DND-41 (cell line): ENCODE measurements around the gene SAXO1.
"Not testable (repeated sequence)": the region's sequence is repeated elsewhere in the genome, so short reads cannot be mapped to it uniquely, and the experiment has no call there.

Experiments
- ATAC-seq: fragments of 200-7000 bp; cut with Tn5 transposase; 3 replicates; pipeline ENCODE4 v1.9.1; 2021; ENCODE audit warnings: low read depth; ENCODE audit not compliant: insufficient read depth
- DNase-seq: peaks from one replicate; pipeline ENCODE4 v3.0.0-alpha.2; 2020
- H2AFZ ChIP-seq: 2 replicates; pipeline ENCODE4 v1.6.0; 2012; ENCODE audit warnings: low read depth, low read length
- H3K27ac ChIP-seq: 2 replicates; pipeline ENCODE4 v1.5.1; 2012; ENCODE audit warnings: low read length, inconsistent platforms
- H3K27me3 ChIP-seq: fragments of 200-600 bp; sonication (generic); 2 replicates; pipeline ENCODE4 v1.6.0; 2012; ENCODE audit warnings: low read length, mild to moderate bottlenecking, inconsistent platforms; ENCODE audit not compliant: insufficient read depth, poor library complexity
- H3K36me3 ChIP-seq: 2 replicates; pipeline ENCODE4 v1.5.1; 2012; ENCODE audit warnings: low read length, inconsistent platforms; ENCODE audit not compliant: insufficient read depth
- H3K4me1 ChIP-seq: 2 replicates; pipeline ENCODE4 v1.5.1; 2012; ENCODE audit warnings: mild to moderate bottlenecking, low read length; ENCODE audit not compliant: insufficient read depth
- H3K4me2 ChIP-seq: 2 replicates; pipeline ENCODE4 v1.6.0; 2012; ENCODE audit warnings: mild to moderate bottlenecking, moderate library complexity, low read length, inconsistent platforms; ENCODE audit not compliant: insufficient read depth
- H3K4me3 ChIP-seq, 2 experiments: fragments of 200-600 bp in 1 of 2; shearing (Covaris generic) in 1 of 2; 2 replicates each; pipeline ENCODE4 v1.5.1; 2012 to 2016; ENCODE audit warnings: inconsistent platforms in 2 of 2, low read length in 2 of 2, mild to moderate bottlenecking in 2 of 2, low read depth in 1 of 2, moderate library complexity in 1 of 2
- H3K79me2 ChIP-seq: 2 replicates; pipeline ENCODE4 v1.6.0; 2012; ENCODE audit warnings: low read length, inconsistent platforms; ENCODE audit not compliant: insufficient read depth
- H3K9ac ChIP-seq: 2 replicates; pipeline ENCODE4 v1.6.0; 2012; ENCODE audit warnings: low read depth, mild to moderate bottlenecking, inconsistent platforms, low read length, moderate library complexity
- H3K9me3 ChIP-seq: 2 replicates; pipeline ENCODE4 v1.5.1; 2012; ENCODE audit warnings: low read length, moderate library complexity, mild to moderate bottlenecking, inconsistent platforms; ENCODE audit not compliant: insufficient read depth, severe bottlenecking
- H4K20me1 ChIP-seq: 2 replicates; pipeline ENCODE4 v1.6.0; 2012; ENCODE audit warnings: low read length; ENCODE audit not compliant: insufficient read depth
- CTCF ChIP-seq: IDR thresholded peaks from 2 replicates; pipeline ENCODE4 v1.5.1; 2012; ENCODE audit warnings: borderline replicate concordance, low read length, moderate library complexity, mild to moderate bottlenecking; ENCODE audit not compliant: poor library complexity, severe bottlenecking; ENCODE audit errors: extremely low read depth
- EZH2 ChIP-seq: IDR thresholded peaks from 3 replicates; pipeline ENCODE4 v1.6.1; 2012; ENCODE audit warnings: borderline replicate concordance, low read depth, mild to moderate bottlenecking, moderate library complexity, low read length, inconsistent platforms; ENCODE audit not compliant: severe bottlenecking

The SAXO1 gene

DNA sequence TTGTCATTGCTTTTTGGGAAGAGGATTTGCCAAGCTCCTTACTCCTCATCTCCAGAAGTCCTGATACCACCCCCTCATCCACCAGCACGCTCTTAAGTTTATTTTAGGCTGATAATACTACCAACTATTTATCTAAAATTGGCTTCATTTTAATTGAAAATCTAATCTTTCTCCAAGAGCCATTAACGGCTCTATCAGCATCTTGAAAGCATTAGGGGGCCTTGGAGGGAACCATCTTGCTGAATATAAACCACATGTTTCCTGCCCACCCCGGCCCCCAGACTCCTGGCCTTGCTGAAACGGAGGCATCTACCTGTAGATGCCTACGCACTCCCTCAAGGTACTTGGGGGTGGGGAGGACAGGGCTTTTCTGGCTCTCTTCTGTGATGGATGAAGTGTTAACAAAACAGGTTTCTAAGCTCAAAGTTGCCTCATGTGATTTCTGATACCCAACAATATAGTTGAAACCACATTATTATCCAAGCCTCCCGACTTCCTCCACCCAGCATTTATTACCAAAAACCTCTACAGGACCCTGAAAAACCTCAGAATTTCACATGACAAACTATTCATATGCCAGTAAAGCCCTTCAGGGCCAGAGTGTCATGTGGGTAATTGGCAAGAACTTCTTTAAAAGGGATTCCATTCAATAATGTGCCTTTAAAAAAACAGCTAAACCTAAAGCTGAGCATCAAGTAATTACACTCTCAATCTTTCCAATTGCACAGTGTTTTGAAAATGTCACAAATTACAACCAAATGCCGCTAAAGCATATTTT, 96.7 kb downstream of the SAXO1 start:
- TF ChIP-seq CTCF, result no peak
- no peak for TF ChIP-seq EZH2
- H3K9ac ChIP-seq, result no peak overlapping the region
- H3K79me2 ChIP-seq, result no peaks in the 10 kb centered on the region
- no peaks in the 10 kb centered on the region for H3K36me3 ChIP-seq
- H2AFZ ChIP-seq, result no peak overlapping the region
- no peak for ATAC-seq
- H3K27me3 ChIP-seq, result peaks cover 4% of the 10 kb centered on the region
- no peaks in the 10 kb centered on the region for H3K9me3 ChIP-seq
- H3K4me3 ChIP-seq, result no peak overlapping the region
- no peak overlapping the region for H3K27ac ChIP-seq
- H3K4me1 ChIP-seq, result no peaks in the 10 kb centered on the region
- no peak overlapping the region for H3K4me2 ChIP-seq
- no peak for DNase-seq
- H4K20me1 ChIP-seq, result no peaks in the 10 kb centered on the region

DNA sequence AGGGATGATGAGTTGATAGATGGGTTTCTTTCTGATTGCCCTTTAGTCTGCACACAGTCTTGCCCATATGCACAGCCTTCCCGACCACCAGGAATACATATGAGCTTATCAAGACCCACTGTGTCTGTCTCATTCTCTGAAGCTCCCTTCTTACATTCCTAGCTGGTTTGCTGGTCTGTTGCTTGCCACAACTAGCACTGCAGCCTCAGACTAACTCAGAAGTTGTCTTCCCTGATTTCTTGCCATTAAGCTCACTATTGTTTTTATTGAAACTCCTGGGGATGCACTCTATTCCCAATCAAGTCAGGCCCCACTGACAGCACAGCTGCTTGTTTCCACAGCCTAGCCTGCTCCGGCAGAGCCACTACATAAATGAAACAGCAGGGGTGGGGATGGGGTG, 97.5 kb downstream of the SAXO1 start:
- Histone ChIP-seq H3K9ac (no peak overlapping the region), H3K4me2 (no peak overlapping the region), H3K36me3 (no peaks in the 10 kb centered on the region), H3K27me3 (peaks cover 4% of the 10 kb centered on the region), H3K4me3 (no peak overlapping the region), H3K9me3 (no peaks in the 10 kb centered on the region), H3K79me2 (no peaks in the 10 kb centered on the region), H3K27ac (no peak overlapping the region), H2AFZ (no peak overlapping the region), H3K4me1 (no peaks in the 10 kb centered on the region), H4K20me1 (no peaks in the 10 kb centered on the region)
- TF ChIP-seq CTCF, result no peak
- TF ChIP-seq EZH2, result no peak
- no peak for DNase-seq
- no peak for ATAC-seq

DNA sequence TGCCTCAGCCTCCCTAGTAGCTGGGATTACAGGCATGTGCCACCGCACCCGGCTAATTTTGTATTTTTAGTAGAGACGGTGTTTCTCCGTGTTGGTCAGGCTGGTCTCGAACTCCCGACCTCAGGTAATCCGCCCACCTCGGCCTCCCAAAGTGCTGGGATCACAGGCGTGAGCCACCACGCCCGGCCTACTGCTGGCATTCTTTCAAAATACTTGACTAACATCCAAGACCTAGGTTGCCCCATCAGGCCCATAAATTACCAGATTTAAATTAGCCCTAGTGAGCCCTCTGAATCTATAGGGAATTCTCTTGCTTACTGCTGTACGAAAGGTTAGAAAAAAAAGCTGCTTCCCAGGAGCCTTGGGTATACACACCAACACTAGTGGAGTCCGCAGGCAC, 102.4 kb downstream of the SAXO1 start:
- not testable (repeated sequence) for H3K27me3 ChIP-seq, H3K27ac ChIP-seq, ATAC-seq, DNase-seq, H3K79me2 ChIP-seq, H2AFZ ChIP-seq, H3K4me2 ChIP-seq, H3K4me3 ChIP-seq, H3K9me3 ChIP-seq, H3K36me3 ChIP-seq, H4K20me1 ChIP-seq, H3K9ac ChIP-seq, H3K4me1 ChIP-seq

- H3K27ac ChIP-seq, result no peak overlapping the region
- TF ChIP-seq CTCF (no peak), EZH2 (no peak)
- H3K4me3 ChIP-seq, result no peak overlapping the region
- H3K4me2 ChIP-seq, result no peak overlapping the region
- H3K9ac ChIP-seq, result no peak overlapping the region
- no peak overlapping the region for H2AFZ ChIP-seq
- H3K9me3 ChIP-seq, result no peaks in the 10 kb centered on the region
- H3K79me2 ChIP-seq, result no peaks in the 10 kb centered on the region
- no peaks in the 10 kb centered on the region for H3K27me3 ChIP-seq
- DNase-seq (no peak), ATAC-seq (no peak)
- no peaks in the 10 kb centered on the region for H3K36me3 ChIP-seq
- no peaks in the 10 kb centered on the region for H3K4me1 ChIP-seq
- H4K20me1 ChIP-seq, result no peaks in the 10 kb centered on the region
These were observed 104.3 kb downstream of the SAXO1 start for GRCh38 chr9:18928711-18929110.
